Mesenchymal stem cell (in vitro differentiated cells and primary cell): Measurements from ENCODE around the gene DTX4.

ENCODE experiments used
- DNase-seq: peaks from one replicate; pipeline ENCODE4 v3.0.0-alpha.2; 2013
- H2AFZ ChIP-seq: one replicate; pipeline ENCODE4 v1.6.1; 2013; ENCODE audit warnings: low read depth, mild to moderate bottlenecking, control low read depth, inconsistent platforms, low read length, moderate library complexity
- H2AK5ac ChIP-seq: 2 replicates; pipeline ENCODE4 v1.6.1; 2013; ENCODE audit warnings: low read length, moderate library complexity, mild to moderate bottlenecking, inconsistent platforms; ENCODE audit not compliant: severe bottlenecking
- H2BK120ac ChIP-seq: one replicate; pipeline ENCODE4 v1.6.1; 2013; ENCODE audit warnings: low read depth, mild to moderate bottlenecking, inconsistent platforms, low read length, moderate library complexity
- H2BK12ac ChIP-seq, 2 experiments: one replicate each; pipeline ENCODE4 v1.6.1; 2013; ENCODE audit warnings: inconsistent platforms in 2 of 2, low read length in 2 of 2, mild to moderate bottlenecking in 2 of 2, moderate library complexity in 2 of 2, control low read depth in 1 of 2
- H2BK15ac ChIP-seq: one replicate; pipeline ENCODE4 v1.6.1; 2013; ENCODE audit warnings: mild to moderate bottlenecking, low read depth, inconsistent platforms; ENCODE audit not compliant: poor library complexity, severe bottlenecking
- H2BK5ac ChIP-seq: 2 replicates; pipeline ENCODE4 v1.6.1; 2013; ENCODE audit warnings: low read depth, mild to moderate bottlenecking, low read length, control low read depth, inconsistent platforms; ENCODE audit not compliant: poor library complexity, severe bottlenecking
- H3K14ac ChIP-seq, 2 experiments: one replicate each; pipeline ENCODE4 v1.6.1; 2013; ENCODE audit warnings: inconsistent platforms in 2 of 2, low read length in 2 of 2, control low read depth in 1 of 2, mild to moderate bottlenecking in 1 of 2, moderate library complexity in 1 of 2
- H3K18ac ChIP-seq, 2 experiments: one replicate each; pipeline ENCODE4 v1.6.1; 2013; ENCODE audit warnings: inconsistent platforms in 2 of 2, low read length in 2 of 2, control low read depth in 1 of 2, low read depth in 1 of 2, mild to moderate bottlenecking in 1 of 2
- H3K23ac ChIP-seq, 2 experiments: one replicate each; pipeline ENCODE4 v1.6.1; 2013; ENCODE audit warnings: inconsistent platforms in 2 of 2, low read length in 2 of 2, mild to moderate bottlenecking in 2 of 2, moderate library complexity in 2 of 2, control low read depth in 1 of 2
- H3K27ac ChIP-seq: 2 replicates; pipeline ENCODE4 v1.5.1; 2013; ENCODE audit warnings: mild to moderate bottlenecking, moderate library complexity, low read length, control low read depth, inconsistent platforms; ENCODE audit not compliant: poor library complexity, severe bottlenecking
- H3K27me3 ChIP-seq, 2 experiments: 2 replicates each; pipeline versions ENCODE4 v1.6.1 to v1.7.0; 2013; ENCODE audit warnings: low read length in 2 of 2, mild to moderate bottlenecking in 2 of 2, moderate library complexity in 2 of 2, control low read depth in 1 of 2, inconsistent platforms in 1 of 2; ENCODE audit not compliant: control insufficient read depth in 1 of 2, insufficient read depth in 1 of 2
- H3K36me3 ChIP-seq, 2 experiments: 2 replicates each; pipeline versions ENCODE4 v1.6.1 to v1.7.0; 2013; ENCODE audit warnings: low read length in 2 of 2, control low read depth in 1 of 2, inconsistent platforms in 1 of 2, low read depth in 1 of 2, mild to moderate bottlenecking in 1 of 2; ENCODE audit not compliant: insufficient read depth in 2 of 2, control insufficient read depth in 1 of 2
- H3K4ac ChIP-seq, 2 experiments: one replicate each; pipeline ENCODE4 v1.6.1; 2013; ENCODE audit warnings: inconsistent platforms in 2 of 2, low read length in 2 of 2, mild to moderate bottlenecking in 2 of 2, moderate library complexity in 2 of 2, control low read depth in 1 of 2, low read depth in 1 of 2
- H3K4me1 ChIP-seq: 2 replicates; pipeline ENCODE4 v1.6.1; 2013; ENCODE audit warnings: low read depth, low read length, control low read depth; ENCODE audit not compliant: control insufficient read depth, insufficient read depth
- H3K4me2 ChIP-seq: 2 replicates; pipeline ENCODE4 v1.6.1; 2013; ENCODE audit warnings: low read length, mild to moderate bottlenecking, inconsistent platforms; ENCODE audit not compliant: poor library complexity, severe bottlenecking
- H3K4me3 ChIP-seq, 2 experiments: 2 replicates each; pipeline versions ENCODE4 v1.5.1 to v1.7.0; 2013; ENCODE audit warnings: low read length in 2 of 2, mild to moderate bottlenecking in 2 of 2, control low read depth in 1 of 2, low read depth in 1 of 2; ENCODE audit not compliant: insufficient read depth in 1 of 2
- H3K79me1 ChIP-seq: replicated peaks from 2 replicates; pipeline ENCODE4 v1.6.1; 2013; ENCODE audit warnings: mild to moderate bottlenecking, control low read depth, low read length, inconsistent platforms; ENCODE audit not compliant: poor library complexity, severe bottlenecking
- H3K9ac ChIP-seq: 2 replicates; pipeline ENCODE4 v1.7.0; 2013; ENCODE audit warnings: mild to moderate bottlenecking, low read length, moderate library complexity
- H3K9me3 ChIP-seq: 2 replicates; pipeline ENCODE4 v1.7.0; 2013; ENCODE audit warnings: mild to moderate bottlenecking, low read length; ENCODE audit not compliant: control insufficient read depth
- H4K8ac ChIP-seq: one replicate; pipeline ENCODE4 v1.6.1; 2013; ENCODE audit warnings: inconsistent platforms, mild to moderate bottlenecking, low read length, moderate library complexity
- H4K91ac ChIP-seq: one replicate; pipeline ENCODE4 v1.6.1; 2013; ENCODE audit warnings: mild to moderate bottlenecking, low read length, inconsistent platforms
- WGBS: methylation state at CpG from one replicate; pipeline ENCODE4 v1.1.7; 2013; ENCODE audit warnings: mixed read lengths; 5-methylcytosine and 5-hydroxymethylcytosine counted together

Gene DTX4

DNA sequence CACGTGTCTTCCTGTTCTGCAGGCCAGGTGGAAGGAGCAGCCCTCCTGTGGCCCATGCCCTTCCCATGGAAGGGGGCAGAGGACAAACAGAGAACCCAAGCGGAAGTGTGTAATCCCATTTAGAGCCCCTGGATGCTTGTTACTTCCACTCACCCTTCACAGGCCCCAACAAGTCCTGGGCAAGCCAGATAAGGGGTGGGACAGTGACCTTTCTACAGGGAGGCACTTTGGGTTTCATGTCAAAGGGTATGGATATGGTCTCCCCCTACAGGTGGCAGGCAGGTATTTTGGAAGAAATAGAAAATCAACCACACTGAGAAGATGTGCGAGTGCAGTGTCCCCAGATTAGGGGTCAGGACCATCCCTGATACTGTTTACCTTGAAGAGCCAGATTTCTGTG lies 29.4 kb downstream of the DTX4 start:
- Histone ChIP-seq H3K27ac (no peak overlapping the region), H3K4me3 (no peak overlapping the region)

GRCh38 chr11:59204746-59205145 lies 32.8 kb downstream of the DTX4 start:
- Histone ChIP-seq H3K36me3 (no peaks in the 10 kb centered on the region), H3K18ac (no peak overlapping the region), H3K79me1 (no peaks in the 10 kb centered on the region), H3K4ac (no peak overlapping the region), H3K27me3 (peaks cover 6 to 9% of the 10 kb centered on the region in 2 experiments), H2BK15ac (no peak overlapping the region), H3K23ac (no peak overlapping the region), H2AFZ (no peak overlapping the region), H2BK12ac (no peak overlapping the region), H3K4me1 (no peaks in the 10 kb centered on the region), H4K91ac (peak overlapping the region; percentile 7), H3K14ac (no peak overlapping the region), H2BK120ac (no peak overlapping the region), H3K4me2 (no peak overlapping the region), H3K4me3 (no peak overlapping the region), H3K27ac (no peak overlapping the region), H3K9ac (no peak overlapping the region), H2AK5ac (no peak overlapping the region), H2BK5ac (no peak overlapping the region), H4K8ac (no peak overlapping the region), H3K9me3 (no peaks in the 10 kb centered on the region)
- DNase-seq = no peak
- WGBS = 93% methylated on average over 3 of the region's 3 CpGs

More for the DNA sequence above, 29.4 kb downstream of the DTX4 start:
- WGBS = 89% methylated on average over 2 of the region's 3 CpGs
- no peaks in the 10 kb centered on the region for H3K4me1 ChIP-seq
- no peak overlapping the region for H3K9ac ChIP-seq
- H3K4ac ChIP-seq = no peak overlapping the region
- no peaks in the 10 kb centered on the region for H3K9me3 ChIP-seq
- no peak overlapping the region for H4K8ac ChIP-seq
- no peak overlapping the region for H3K14ac ChIP-seq
- no peak overlapping the region for H2BK5ac ChIP-seq
- no peak overlapping the region for H2BK15ac ChIP-seq
- no peak overlapping the region for H2AFZ ChIP-seq
- no peak overlapping the region for H4K91ac ChIP-seq
- H3K36me3 ChIP-seq = no peaks in the 10 kb centered on the region
- H2BK12ac ChIP-seq = no peak overlapping the region
- no peak overlapping the region for H3K4me2 ChIP-seq
- H3K79me1 ChIP-seq = no peaks in the 10 kb centered on the region
- H3K27me3 ChIP-seq = peaks cover 0 to 6% of the 10 kb centered on the region in 2 experiments
- no peak overlapping the region for H2BK120ac ChIP-seq
- H3K23ac ChIP-seq = no peak overlapping the region
- no peak overlapping the region for H3K18ac ChIP-seq
- DNase-seq = no peak
- no peak overlapping the region for H2AK5ac ChIP-seq

- H3K4me2 ChIP-seq = no peak overlapping the region
Measured at GRCh38 chr11:59205648-59206047, 33.7 kb downstream of the DTX4 start.

DNA sequence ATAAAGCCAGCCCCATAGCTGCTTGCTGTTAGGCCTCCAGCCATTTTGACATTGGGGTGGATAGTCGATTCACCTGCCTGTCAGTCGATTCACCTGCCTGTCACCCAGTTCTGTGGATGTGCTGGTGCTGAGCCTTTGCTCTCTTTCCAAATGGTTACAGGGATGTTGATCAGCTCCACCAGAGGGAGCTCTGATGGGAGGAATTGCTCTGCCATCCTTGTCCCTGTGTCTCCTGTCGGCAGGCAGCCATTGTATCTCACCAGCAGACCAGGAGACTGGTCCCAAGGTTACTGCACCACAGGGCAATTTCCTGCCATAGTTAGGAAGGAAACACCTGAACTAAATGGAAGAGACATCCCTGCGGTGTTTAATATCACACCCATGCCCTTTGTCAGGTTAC lies 34.7 kb downstream of the DTX4 start:
- Histone ChIP-seq H3K18ac (no peak overlapping the region), H4K91ac (no peak overlapping the region), H3K14ac (no peak overlapping the region), H3K9me3 (no peaks in the 10 kb centered on the region), H3K36me3 (no peaks in the 10 kb centered on the region), H2BK120ac (no peak overlapping the region), H3K23ac (no peak overlapping the region), H2BK5ac (no peak overlapping the region), H2AFZ (no peak overlapping the region), H2BK15ac (no peak overlapping the region), H2BK12ac (no peak overlapping the region), H3K9ac (no peak overlapping the region), H3K27me3 (peaks cover 6 to 22% of the 10 kb centered on the region in 2 experiments), H3K4ac (no peak overlapping the region), H2AK5ac (no peak overlapping the region), H3K4me1 (no peaks in the 10 kb centered on the region), H3K79me1 (no peaks in the 10 kb centered on the region), H3K27ac (no peak overlapping the region), H4K8ac (no peak overlapping the region), H3K4me2 (no peak overlapping the region), H3K4me3 (no peak overlapping the region)
- 63% methylated on average over 4 of the region's 4 CpGs for WGBS
- peak; percentile 46 for DNase-seq

More at GRCh38 chr11:59205648-59206047, 33.7 kb downstream of the DTX4 start:
- 92% methylated on average over 7 of the region's 7 CpGs for WGBS
- Histone ChIP-seq H2BK120ac (no peak overlapping the region), H3K27ac (no peak overlapping the region), H3K4me1 (no peaks in the 10 kb centered on the region), H3K9me3 (no peaks in the 10 kb centered on the region), H3K79me1 (no peaks in the 10 kb centered on the region), H3K14ac (no peak overlapping the region), H2AK5ac (no peak overlapping the region), H3K18ac (no peak overlapping the region), H2AFZ (no peak overlapping the region), H3K27me3 (peaks cover 6 to 18% of the 10 kb centered on the region in 2 experiments), H4K91ac (no peak overlapping the region), H2BK12ac (no peak overlapping the region), H3K23ac (no peak overlapping the region), H3K4ac (no peak overlapping the region), H3K4me3 (no peak overlapping the region), H3K36me3 (no peaks in the 10 kb centered on the region), H4K8ac (no peak overlapping the region), H2BK15ac (no peak overlapping the region), H2BK5ac (no peak overlapping the region), H3K9ac (no peak overlapping the region)
- no peak for DNase-seq
